GM23338 (cell line): ENCODE data around the gene KIF25.

Experiments
- CREB1 ChIP-seq: fragments of 250-450 bp; sonication (Bioruptor Pico); IDR thresholded peaks from 2 replicates; pipeline ENCODE4 v1.5.0; 2020; ENCODE audit warnings: low read depth, mild to moderate bottlenecking, moderate library complexity
- CTCF ChIP-seq, 2 experiments: fragments of 200-600 bp in 1 of 2; sonication (generic) in 1 of 2; conservative IDR thresholded peaks; 2 replicates each; pipeline versions ENCODE4 v1.5.1 to v1.6.1; 2016 to 2017; ENCODE audit warnings: antibody characterized with exemption in 2 of 2, low read depth in 2 of 2, mild to moderate bottlenecking in 2 of 2, moderate library complexity in 1 of 2
- EZH2 ChIP-seq: fragments of 200-600 bp; sonication (generic); IDR thresholded peaks from one replicate; pipeline ENCODE4 v1.8.0; 2017; ENCODE audit warnings: antibody characterized with exemption, mild to moderate bottlenecking, low read depth; ENCODE audit not compliant: unreplicated experiment
- EZH2phosphoT487 ChIP-seq: fragments of 200-600 bp; sonication (generic); IDR thresholded peaks from one replicate; pipeline ENCODE4 v1.8.1; 2018; ENCODE audit warnings: antibody characterized with exemption; ENCODE audit not compliant: unreplicated experiment
- JUNB ChIP-seq: IDR thresholded peaks from one replicate; pipeline ENCODE4 v1.6.1; 2016; ENCODE audit warnings: antibody characterized with exemption; ENCODE audit not compliant: unreplicated experiment
- NANOG ChIP-seq: IDR thresholded peaks from 2 replicates; pipeline ENCODE4 v1.6.1; 2016; ENCODE audit warnings: antibody characterized with exemption, borderline replicate concordance
- POLR2AphosphoS5 ChIP-seq: IDR thresholded peaks from 2 replicates; pipeline ENCODE4 v1.6.1; 2016; ENCODE audit warnings: antibody characterized with exemption, low read depth
- REST ChIP-seq: IDR thresholded peaks from one replicate; pipeline ENCODE4 v1.6.1; 2018; ENCODE audit warnings: antibody characterized with exemption; ENCODE audit not compliant: unreplicated experiment
- STAT1 ChIP-seq: IDR thresholded peaks from one replicate; pipeline ENCODE4 v1.6.1; 2016; ENCODE audit warnings: antibody characterized with exemption; ENCODE audit not compliant: unreplicated experiment
- ZNF114 ChIP-seq: fragments of 250-450 bp; sonication (Bioruptor Pico); IDR thresholded peaks from 2 replicates; pipeline ENCODE4 v1.5.0; 2020; ENCODE audit warnings: mild to moderate bottlenecking, moderate library complexity
- ZNF331 ChIP-seq: fragments of 250-450 bp; sonication (Bioruptor Pico); IDR thresholded peaks from 2 replicates; pipeline ENCODE4 v1.5.0; 2020; ENCODE audit warnings: low read depth, mild to moderate bottlenecking, moderate library complexity
- ZNF462 ChIP-seq: fragments of 250-450 bp; sonication (Bioruptor Pico); IDR thresholded peaks from 2 replicates; pipeline ENCODE4 v1.5.0; 2020; ENCODE audit warnings: mild to moderate bottlenecking, moderate library complexity

- TF ChIP-seq CTCF (conservative IDR thresholded peaks at IDR 0.05; ENCODE audit: low read depth in 2 of 2) (no peak), STAT1 (no peak), JUNB (no peak), EZH2 (no peak), POLR2AphosphoS5 (no peak), CREB1 (no peak), ZNF462 (CRISPR knock-in tag) (no peak), REST (no peak), ZNF331 (CRISPR knock-in tag) (no peak), ZNF114 (CRISPR knock-in tag) (no peak), EZH2phosphoT487 (no peak), NANOG (no peak)
These were observed 30.1 kb downstream of the KIF25 start for GRCh38 chr6:168027521-168027920.
